ENCODE measurements around the gene DMRT2.

The DMRT2 gene

DNA sequence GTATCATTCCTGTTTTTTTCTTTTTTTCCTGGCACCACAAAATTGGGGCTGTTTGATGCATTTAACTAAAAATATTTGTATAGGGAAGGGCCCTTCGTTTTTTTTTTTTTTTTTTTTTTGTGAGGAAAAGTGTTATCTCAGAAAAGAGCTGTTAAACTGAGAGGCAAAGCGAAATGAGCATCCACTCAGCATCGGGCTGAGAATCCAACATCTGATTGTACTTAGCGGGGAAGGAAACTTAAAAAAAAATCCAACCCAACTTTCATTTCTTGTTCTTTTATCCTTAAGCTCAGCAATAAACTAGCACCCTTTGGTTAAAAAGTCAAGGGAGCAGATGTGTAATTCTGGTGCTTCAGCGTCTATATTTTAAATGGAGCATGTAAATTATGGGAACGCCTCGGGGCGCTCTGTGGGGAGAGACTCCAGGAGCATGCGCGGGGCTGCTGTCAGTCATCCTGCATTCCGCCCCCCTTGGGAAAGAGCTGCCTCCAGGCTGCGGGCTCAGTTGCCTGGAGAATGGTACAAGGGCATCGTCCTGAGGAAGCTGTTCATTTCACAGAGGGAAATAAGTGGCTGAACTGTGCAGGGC, 33.3 kb downstream of the DMRT2 start (continued):
- TF ChIP-seq ZBTB17 (tag by site-specific recombination; IDR thresholded peaks at IDR 0.05) (no peak), ZNF248 (tag by site-specific recombination; IDR thresholded peaks at IDR 0.05) (no peak), ZSCAN23 (tag by site-specific recombination; IDR thresholded peaks at IDR 0.05) (no peak), ZNF121 (tag by site-specific recombination; IDR thresholded peaks at IDR 0.05) (no peak), PBX3 (CRISPR knock-in tag; IDR thresholded peaks at IDR 0.05) (0 out of 2 replicates have a peak, but pooled peaks have one; percentile 67)
- TF ChIP-seq, protein P1, sequence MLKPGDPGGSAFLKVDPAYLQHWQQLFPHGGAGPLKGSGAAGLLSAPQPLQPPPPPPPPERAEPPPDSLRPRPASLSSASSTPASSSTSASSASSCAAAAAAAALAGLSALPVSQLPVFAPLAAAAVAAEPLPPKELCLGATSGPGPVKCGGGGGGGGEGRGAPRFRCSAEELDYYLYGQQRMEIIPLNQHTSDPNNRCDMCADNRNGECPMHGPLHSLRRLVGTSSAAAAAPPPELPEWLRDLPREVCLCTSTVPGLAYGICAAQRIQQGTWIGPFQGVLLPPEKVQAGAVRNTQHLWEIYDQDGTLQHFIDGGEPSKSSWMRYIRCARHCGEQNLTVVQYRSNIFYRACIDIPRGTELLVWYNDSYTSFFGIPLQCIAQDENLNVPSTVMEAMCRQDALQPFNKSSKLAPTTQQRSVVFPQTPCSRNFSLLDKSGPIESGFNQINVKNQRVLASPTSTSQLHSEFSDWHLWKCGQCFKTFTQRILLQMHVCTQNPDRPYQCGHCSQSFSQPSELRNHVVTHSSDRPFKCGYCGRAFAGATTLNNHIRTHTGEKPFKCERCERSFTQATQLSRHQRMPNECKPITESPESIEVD (tag by site-specific recombination; IDR thresholded peaks at IDR 0.05): peak; percentile 49; the same call in 1 of the 2 replicates
- TF ChIP-seq, protein P2, sequence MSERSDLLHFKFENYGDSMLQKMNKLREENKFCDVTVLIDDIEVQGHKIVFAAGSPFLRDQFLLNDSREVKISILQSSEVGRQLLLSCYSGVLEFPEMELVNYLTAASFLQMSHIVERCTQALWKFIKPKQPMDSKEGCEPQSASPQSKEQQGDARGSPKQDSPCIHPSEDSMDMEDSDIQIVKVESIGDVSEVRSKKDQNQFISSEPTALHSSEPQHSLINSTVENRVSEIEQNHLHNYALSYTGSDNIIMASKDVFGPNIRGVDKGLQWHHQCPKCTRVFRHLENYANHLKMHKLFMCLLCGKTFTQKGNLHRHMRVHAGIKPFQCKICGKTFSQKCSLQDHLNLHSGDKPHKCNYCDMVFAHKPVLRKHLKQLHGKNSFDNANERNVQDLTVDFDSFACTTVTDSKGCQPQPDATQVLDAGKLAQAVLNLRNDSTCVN (tag by site-specific recombination; optimal IDR thresholded peaks at IDR 0.05): no peak

- no peak for TF ChIP-seq SETDB1 (IDR thresholded peaks at IDR 0.05; ENCODE audit: insufficient read length, low read length)
- no peak for TF ChIP-seq SCRT2 (tag by site-specific recombination; IDR thresholded peaks at IDR 0.05)
- TF ChIP-seq ZEB2 (tag by site-specific recombination; IDR thresholded peaks at IDR 0.05): no peak
- TF ChIP-seq ZNF518A (tag by site-specific recombination; conservative IDR thresholded peaks at IDR 0.05; ENCODE audit: low read depth): no peak
- TF ChIP-seq ZNF37A (tag by site-specific recombination; IDR thresholded peaks at IDR 0.05): no peak
- TF ChIP-seq ZNF335 (tag by site-specific recombination; conservative IDR thresholded peaks at IDR 0.05): no peak
- TF ChIP-seq ZNF548 (tag by site-specific recombination; IDR thresholded peaks at IDR 0.05): no peak
- no peak for TF ChIP-seq ZNF639 (tag by site-specific recombination; IDR thresholded peaks at IDR 0.05)
- TF ChIP-seq ZIC2 (tag by site-specific recombination; IDR thresholded peaks at IDR 0.05): no peak
- TF ChIP-seq, protein P3, sequence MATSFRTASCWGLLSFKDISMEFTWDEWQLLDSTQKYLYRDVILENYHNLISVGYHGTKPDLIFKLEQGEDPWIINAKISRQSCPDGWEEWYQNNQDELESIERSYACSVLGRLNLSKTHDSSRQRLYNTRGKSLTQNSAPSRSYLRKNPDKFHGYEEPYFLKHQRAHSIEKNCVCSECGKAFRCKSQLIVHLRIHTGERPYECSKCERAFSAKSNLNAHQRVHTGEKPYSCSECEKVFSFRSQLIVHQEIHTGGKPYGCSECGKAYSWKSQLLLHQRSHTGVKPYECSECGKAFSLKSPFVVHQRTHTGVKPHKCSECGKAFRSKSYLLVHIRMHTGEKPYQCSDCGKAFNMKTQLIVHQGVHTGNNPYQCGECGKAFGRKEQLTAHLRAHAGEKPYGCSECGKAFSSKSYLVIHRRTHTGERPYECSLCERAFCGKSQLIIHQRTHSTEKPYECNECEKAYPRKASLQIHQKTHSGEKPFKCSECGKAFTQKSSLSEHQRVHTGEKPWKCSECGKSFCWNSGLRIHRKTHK (tag by site-specific recombination; IDR thresholded peaks at IDR 0.05): no peak
- no peak for TF ChIP-seq BCL11A (tag by site-specific recombination; IDR thresholded peaks at IDR 0.05; ENCODE audit: low read depth)
- TF ChIP-seq ZNF596 (tag by site-specific recombination; IDR thresholded peaks at IDR 0.05): no peak
- TF ChIP-seq ZNF394 (tag by site-specific recombination; IDR thresholded peaks at IDR 0.05; ENCODE audit: borderline replicate concordance): no peak
- TF ChIP-seq ZBTB1 (tag by site-specific recombination; IDR thresholded peaks at IDR 0.05): no peak
- 0 out of 2 replicates have a peak, but pooled peaks cover 4% of the 10 kb centered on the region for H3K4me1 ChIP-seq (ENCODE audit: control insufficient read depth, insufficient read depth, low read length)
- CTCF ChIA-PET: interaction anchor here (0.6 to 1.1 kb wide), 3 partner anchors 49 to 753 kb away, joined by 3 to 4 read pairs (median 3); no protein-coding TSS in a partner anchor
- H3K36me3 ChIP-seq (ENCODE audit: control insufficient read depth in 2 of 2, insufficient read depth in 1 of 2, low read length in 2 of 2): no peaks in the 10 kb centered on the region
- no peak overlapping the region for H3K27ac ChIP-seq (ENCODE audit: extremely low read depth, low read depth, low read length)
- POLR2A ChIA-PET: no interaction called here
- no peak overlapping the region for H3K4me3 ChIP-seq (ENCODE audit: low read depth, low read length)
- no peaks in the 10 kb centered on the region for H3K9me3 ChIP-seq (ENCODE audit: control insufficient read depth, insufficient read depth, low read depth, low read length)
Measured at GRCh38 chr9:1085086-1085485, 34.9 kb downstream of the DMRT2 start.
